ENCODE results near the gene SMAD5.

The SMAD5 gene

GRCh38 chr5:136132557-136133221 is at the start of gene SMAD5:
Gene SMAD5, plus strand, starts transcription at chr5:136132845. Its CDS starts 20,916 bp downstream, at chr5:136153761.
- DNase-seq: peak; percentile 49

GRCh38 chr5:136084698-136085097 is 47.9 kb upstream of the SMAD5 start:
- DNase-seq: no peak

- DNase-seq: no peak
Observed at GRCh38 chr5:136086783-136087566, 45.7 kb upstream of the SMAD5 start.

- DNase-seq: no peak
Observed at GRCh38 chr5:136087961-136088871, 44.4 kb upstream of the SMAD5 start.

GRCh38 chr5:136089791-136090190 is 42.9 kb upstream of the SMAD5 start:
- DNase-seq: no peak

- DNase-seq: no peak
Observed at GRCh38 chr5:136090319-136090718, 42.3 kb upstream of the SMAD5 start.

GRCh38 chr5:136094189-136094912 is 38.3 kb upstream of the SMAD5 start:
- no peak for DNase-seq

GRCh38 chr5:136094913-136095641 is 37.6 kb upstream of the SMAD5 start:
- peak; percentile 76 for DNase-seq

- DNase-seq: no peak
Observed at GRCh38 chr5:136098176-136098575, 34.5 kb upstream of the SMAD5 start.

GRCh38 chr5:136099870-136100269 is 32.8 kb upstream of the SMAD5 start:
- no peak for DNase-seq

- no peak for DNase-seq
Observed at GRCh38 chr5:136101884-136102283, 30.8 kb upstream of the SMAD5 start.

GRCh38 chr5:136103118-136103517 is 29.5 kb upstream of the SMAD5 start:
- DNase-seq: no peak

- DNase-seq: no peak
Observed at GRCh38 chr5:136104306-136104965, 28.2 kb upstream of the SMAD5 start.

- DNase-seq: no peak
Observed at GRCh38 chr5:136106351-136107031, 26.2 kb upstream of the SMAD5 start.

- no peak for DNase-seq
Observed at GRCh38 chr5:136108180-136108611, 24.4 kb upstream of the SMAD5 start.

- DNase-seq: no peak
Observed at GRCh38 chr5:136108766-136109165, 23.9 kb upstream of the SMAD5 start.

GRCh38 chr5:136109453-136110135 is 23.1 kb upstream of the SMAD5 start:
- no peak for DNase-seq

GRCh38 chr5:136113606-136114005 is 19.0 kb upstream of the SMAD5 start:
- peak; percentile 4 for DNase-seq

GRCh38 chr5:136114414-136115125 is 18.1 kb upstream of the SMAD5 start:
- DNase-seq: peak; percentile 15
